Measurements from ENCODE around the gene EXOSC10. TPM values are rescaled to one million over a fixed set of nuclear protein-coding genes. Genes with fewer than 3 reads are reported as not detected.

Gene EXOSC10
- total and polyA plus RNA-seq, 9 of the 15 experiments (the other 6 are each of a cell fraction or from before 2014, with no cell fraction given): 23.4 to 150 (median 105) TPM

DNA sequence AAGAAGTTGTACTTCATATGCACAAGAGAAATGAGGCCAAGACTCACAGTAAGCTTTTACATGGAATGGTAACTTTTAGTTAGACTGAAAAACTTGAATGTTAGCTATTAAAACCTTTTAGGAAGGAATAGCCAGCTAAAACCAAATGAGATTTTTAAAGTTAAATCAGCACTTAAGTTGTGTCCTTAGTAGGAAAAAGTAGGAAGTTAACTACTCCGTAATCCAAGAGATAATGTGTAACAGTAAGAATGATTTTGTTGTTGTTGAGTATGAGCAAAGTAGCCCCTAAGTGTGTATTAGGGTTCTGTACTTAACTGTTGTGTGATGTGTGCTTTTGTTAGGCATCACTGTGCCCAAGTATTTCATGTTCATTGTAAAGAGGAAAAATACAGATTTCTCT, 74.1 kb downstream of the EXOSC10 start:
- H3K9me1 ChIP-seq (ENCODE audit: control insufficient read depth, insufficient read depth, low read length): no peaks in the 10 kb centered on the region
- H3K4me2 ChIP-seq (ENCODE audit: insufficient read depth, low read length): no peak overlapping the region
- H2AFZ ChIP-seq (ENCODE audit: low read depth, low read length): no peak overlapping the region
- WGBS (ENCODE audit: insufficient coverage, low coverage, missing lambda C conversion rate): 95% methylated on average over 1 of the region's 1 CpG
- no TSS peak for BruUV-seq (replicated peaks)
- H3K27me3 ChIP-seq (ENCODE audit: control insufficient read depth in 2 of 2, insufficient read depth in 2 of 2, low read length in 2 of 2): no peaks in the 10 kb centered on the region
- POLR2A ChIA-PET: interaction anchor here (0.8 to 1.5 kb wide), 3 partner anchors 8 to 183 kb away, joined by 3 to 4 read pairs (median 4); no protein-coding TSS in a partner anchor
- in situ Hi-C loops (cut with MboI) (no loop called here), intact Hi-C loops (cut with micrococcal nuclease) (no loop called here)
- no peaks in the 10 kb centered on the region for H3K9me3 ChIP-seq (replicated peaks; ENCODE audit: control insufficient read depth, insufficient read depth, low read depth, low read length)
- H3K27ac ChIP-seq (ENCODE audit: extremely low read depth, low read depth, low read length): no peak overlapping the region
- no peak overlapping the region for H3K4me3 ChIP-seq
- H3K9ac ChIP-seq (ENCODE audit: insufficient read depth in 1 of 2, low read depth in 2 of 2, low read length in 2 of 2): no peak overlapping the region
- peaks cover 67% of the 10 kb centered on the region for H3K36me3 ChIP-seq (ENCODE audit: control insufficient read depth, insufficient read depth, low read length)
- no peaks in the 10 kb centered on the region for H4K20me1 ChIP-seq (replicated peaks; ENCODE audit: control insufficient read depth, insufficient read depth, low read length)
- CTCF ChIA-PET (ENCODE audit: low intra/inter-chr PET ratio): no interaction called here
- FAIRE-seq: no peak
- no peak for DNase-seq (ENCODE audit: extremely low read depth in 1 of 4, low spot score in 3 of 4)
- H3K4me1 ChIP-seq (replicated peaks in 1 of 2; ENCODE audit: control insufficient read depth in 2 of 2, insufficient read depth in 2 of 2, low read length in 2 of 2): no peaks in the 10 kb centered on the region
- H3K79me2 ChIP-seq (ENCODE audit: control insufficient read depth, insufficient read depth, low read length): no peaks in the 10 kb centered on the region
- ATAC-seq: no peak
- TF ChIP-seq SMAD3 (CRISPR knock-in tag; conservative IDR thresholded peaks at IDR 0.05): no peak
- TF ChIP-seq, protein P1, sequence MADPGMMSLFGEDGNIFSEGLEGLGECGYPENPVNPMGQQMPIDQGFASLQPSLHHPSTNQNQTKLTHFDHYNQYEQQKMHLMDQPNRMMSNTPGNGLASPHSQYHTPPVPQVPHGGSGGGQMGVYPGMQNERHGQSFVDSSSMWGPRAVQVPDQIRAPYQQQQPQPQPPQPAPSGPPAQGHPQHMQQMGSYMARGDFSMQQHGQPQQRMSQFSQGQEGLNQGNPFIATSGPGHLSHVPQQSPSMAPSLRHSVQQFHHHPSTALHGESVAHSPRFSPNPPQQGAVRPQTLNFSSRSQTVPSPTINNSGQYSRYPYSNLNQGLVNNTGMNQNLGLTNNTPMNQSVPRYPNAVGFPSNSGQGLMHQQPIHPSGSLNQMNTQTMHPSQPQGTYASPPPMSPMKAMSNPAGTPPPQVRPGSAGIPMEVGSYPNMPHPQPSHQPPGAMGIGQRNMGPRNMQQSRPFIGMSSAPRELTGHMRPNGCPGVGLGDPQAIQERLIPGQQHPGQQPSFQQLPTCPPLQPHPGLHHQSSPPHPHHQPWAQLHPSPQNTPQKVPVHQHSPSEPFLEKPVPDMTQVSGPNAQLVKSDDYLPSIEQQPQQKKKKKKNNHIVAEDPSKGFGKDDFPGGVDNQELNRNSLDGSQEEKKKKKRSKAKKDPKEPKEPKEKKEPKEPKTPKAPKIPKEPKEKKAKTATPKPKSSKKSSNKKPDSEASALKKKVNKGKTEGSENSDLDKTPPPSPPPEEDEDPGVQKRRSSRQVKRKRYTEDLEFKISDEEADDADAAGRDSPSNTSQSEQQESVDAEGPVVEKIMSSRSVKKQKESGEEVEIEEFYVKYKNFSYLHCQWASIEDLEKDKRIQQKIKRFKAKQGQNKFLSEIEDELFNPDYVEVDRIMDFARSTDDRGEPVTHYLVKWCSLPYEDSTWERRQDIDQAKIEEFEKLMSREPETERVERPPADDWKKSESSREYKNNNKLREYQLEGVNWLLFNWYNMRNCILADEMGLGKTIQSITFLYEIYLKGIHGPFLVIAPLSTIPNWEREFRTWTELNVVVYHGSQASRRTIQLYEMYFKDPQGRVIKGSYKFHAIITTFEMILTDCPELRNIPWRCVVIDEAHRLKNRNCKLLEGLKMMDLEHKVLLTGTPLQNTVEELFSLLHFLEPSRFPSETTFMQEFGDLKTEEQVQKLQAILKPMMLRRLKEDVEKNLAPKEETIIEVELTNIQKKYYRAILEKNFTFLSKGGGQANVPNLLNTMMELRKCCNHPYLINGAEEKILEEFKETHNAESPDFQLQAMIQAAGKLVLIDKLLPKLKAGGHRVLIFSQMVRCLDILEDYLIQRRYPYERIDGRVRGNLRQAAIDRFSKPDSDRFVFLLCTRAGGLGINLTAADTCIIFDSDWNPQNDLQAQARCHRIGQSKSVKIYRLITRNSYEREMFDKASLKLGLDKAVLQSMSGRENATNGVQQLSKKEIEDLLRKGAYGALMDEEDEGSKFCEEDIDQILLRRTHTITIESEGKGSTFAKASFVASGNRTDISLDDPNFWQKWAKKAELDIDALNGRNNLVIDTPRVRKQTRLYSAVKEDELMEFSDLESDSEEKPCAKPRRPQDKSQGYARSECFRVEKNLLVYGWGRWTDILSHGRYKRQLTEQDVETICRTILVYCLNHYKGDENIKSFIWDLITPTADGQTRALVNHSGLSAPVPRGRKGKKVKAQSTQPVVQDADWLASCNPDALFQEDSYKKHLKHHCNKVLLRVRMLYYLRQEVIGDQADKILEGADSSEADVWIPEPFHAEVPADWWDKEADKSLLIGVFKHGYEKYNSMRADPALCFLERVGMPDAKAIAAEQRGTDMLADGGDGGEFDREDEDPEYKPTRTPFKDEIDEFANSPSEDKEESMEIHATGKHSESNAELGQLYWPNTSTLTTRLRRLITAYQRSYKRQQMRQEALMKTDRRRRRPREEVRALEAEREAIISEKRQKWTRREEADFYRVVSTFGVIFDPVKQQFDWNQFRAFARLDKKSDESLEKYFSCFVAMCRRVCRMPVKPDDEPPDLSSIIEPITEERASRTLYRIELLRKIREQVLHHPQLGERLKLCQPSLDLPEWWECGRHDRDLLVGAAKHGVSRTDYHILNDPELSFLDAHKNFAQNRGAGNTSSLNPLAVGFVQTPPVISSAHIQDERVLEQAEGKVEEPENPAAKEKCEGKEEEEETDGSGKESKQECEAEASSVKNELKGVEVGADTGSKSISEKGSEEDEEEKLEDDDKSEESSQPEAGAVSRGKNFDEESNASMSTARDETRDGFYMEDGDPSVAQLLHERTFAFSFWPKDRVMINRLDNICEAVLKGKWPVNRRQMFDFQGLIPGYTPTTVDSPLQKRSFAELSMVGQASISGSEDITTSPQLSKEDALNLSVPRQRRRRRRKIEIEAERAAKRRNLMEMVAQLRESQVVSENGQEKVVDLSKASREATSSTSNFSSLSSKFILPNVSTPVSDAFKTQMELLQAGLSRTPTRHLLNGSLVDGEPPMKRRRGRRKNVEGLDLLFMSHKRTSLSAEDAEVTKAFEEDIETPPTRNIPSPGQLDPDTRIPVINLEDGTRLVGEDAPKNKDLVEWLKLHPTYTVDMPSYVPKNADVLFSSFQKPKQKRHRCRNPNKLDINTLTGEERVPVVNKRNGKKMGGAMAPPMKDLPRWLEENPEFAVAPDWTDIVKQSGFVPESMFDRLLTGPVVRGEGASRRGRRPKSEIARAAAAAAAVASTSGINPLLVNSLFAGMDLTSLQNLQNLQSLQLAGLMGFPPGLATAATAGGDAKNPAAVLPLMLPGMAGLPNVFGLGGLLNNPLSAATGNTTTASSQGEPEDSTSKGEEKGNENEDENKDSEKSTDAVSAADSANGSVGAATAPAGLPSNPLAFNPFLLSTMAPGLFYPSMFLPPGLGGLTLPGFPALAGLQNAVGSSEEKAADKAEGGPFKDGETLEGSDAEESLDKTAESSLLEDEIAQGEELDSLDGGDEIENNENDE (IDR thresholded peaks at IDR 0.05; ENCODE audit: low read depth, low read length): no peak
- TF ChIP-seq ZZZ3 (IDR thresholded peaks at IDR 0.05): no peak
- peak; percentile 89 for TF ChIP-seq POLR2AphosphoS2 (IDR thresholded peaks at IDR 0.05; ENCODE audit: low read length)
- TF ChIP-seq POLR2B (IDR thresholded peaks at IDR 0.05; ENCODE audit: low read depth, partially characterized antibody): peak; percentile 24
- TF ChIP-seq, protein P2, sequence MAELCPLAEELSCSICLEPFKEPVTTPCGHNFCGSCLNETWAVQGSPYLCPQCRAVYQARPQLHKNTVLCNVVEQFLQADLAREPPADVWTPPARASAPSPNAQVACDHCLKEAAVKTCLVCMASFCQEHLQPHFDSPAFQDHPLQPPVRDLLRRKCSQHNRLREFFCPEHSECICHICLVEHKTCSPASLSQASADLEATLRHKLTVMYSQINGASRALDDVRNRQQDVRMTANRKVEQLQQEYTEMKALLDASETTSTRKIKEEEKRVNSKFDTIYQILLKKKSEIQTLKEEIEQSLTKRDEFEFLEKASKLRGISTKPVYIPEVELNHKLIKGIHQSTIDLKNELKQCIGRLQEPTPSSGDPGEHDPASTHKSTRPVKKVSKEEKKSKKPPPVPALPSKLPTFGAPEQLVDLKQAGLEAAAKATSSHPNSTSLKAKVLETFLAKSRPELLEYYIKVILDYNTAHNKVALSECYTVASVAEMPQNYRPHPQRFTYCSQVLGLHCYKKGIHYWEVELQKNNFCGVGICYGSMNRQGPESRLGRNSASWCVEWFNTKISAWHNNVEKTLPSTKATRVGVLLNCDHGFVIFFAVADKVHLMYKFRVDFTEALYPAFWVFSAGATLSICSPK (IDR thresholded peaks at IDR 0.05; ENCODE audit: borderline replicate concordance): no peak
- no peak for TF ChIP-seq BCOR (IDR thresholded peaks at IDR 0.05)
- peak; percentile 48 for TF ChIP-seq POLR2A (conservative IDR thresholded peaks at IDR 0.05)
- TF ChIP-seq HEY1 (CRISPR knock-in tag; IDR thresholded peaks at IDR 0.05; ENCODE audit: borderline replicate concordance): no peak
- peak; percentile 53 for TF ChIP-seq SUPT5H (IDR thresholded peaks at IDR 0.05)
- TF ChIP-seq ZBED1 (IDR thresholded peaks at IDR 0.05): no peak
- TF ChIP-seq CREB1 (IDR thresholded peaks at IDR 0.05): no peak
- no peak for TF ChIP-seq CREB1 (CRISPR knock-in tag; IDR thresholded peaks at IDR 0.05)
- TF ChIP-seq CHCHD3 (CRISPR knock-in tag; IDR thresholded peaks at IDR 0.05): no peak

Measured in K562 (cell line).